CD4-positive, alpha-beta T cell (primary cell): ENCODE data around the gene SUN3. TPM values are rescaled to one million over a fixed set of nuclear protein-coding genes. Genes with fewer than 3 reads are reported as not detected.

Experiments used
- ATAC-seq: fragments of 200-7000 bp; cut with Tn5 transposase; one replicate; pipeline ENCODE4 v1.10.0; 2022; ENCODE audit warnings: mild to moderate bottlenecking; ENCODE audit not compliant: poor library complexity
- CTCF ChIA-PET: fragments of 350-600 bp; sonication (Branson Sonifier 250); formaldehyde crosslinking; loops from one replicate; lab custom pipeline; 2021; ENCODE audit warnings: antibody characterized with exemption, inconsistent platforms; lab: Charles Lee
- POLR2A ChIA-PET: fragments of 350-600 bp; sonication (Branson Sonifier 250); formaldehyde crosslinking; loops from one replicate; lab custom pipeline; 2021; ENCODE audit warnings: antibody characterized with exemption, inconsistent platforms; lab: Charles Lee
- DNase-seq, 14 experiments: peaks; one replicate each; pipeline ENCODE4 v3.0.0-alpha.2; 2013 to 2020; ENCODE audit warnings: mixed read lengths in 2 of 14
- H3K27ac ChIP-seq, 2 donors: one replicate each; pipeline versions ENCODE4 v1.5.1 to v1.7.0; 2013; ENCODE audit warnings: low read length in 2 of 2, low read depth in 1 of 2, mild to moderate bottlenecking in 1 of 2
- H3K27me3 ChIP-seq, 2 experiments: 1 replicate in 1 of 2; 2 replicates in 1 of 2; pipeline versions ENCODE4 v1.6.1 to v1.7.0; 2013; ENCODE audit warnings: low read length in 2 of 2, control low read depth in 1 of 2, mild to moderate bottlenecking in 1 of 2, moderate library complexity in 1 of 2; ENCODE audit not compliant: insufficient read depth in 2 of 2, control insufficient read depth in 1 of 2
- H3K36me3 ChIP-seq: one replicate; pipeline ENCODE4 v1.6.1; 2013; ENCODE audit warnings: low read length, control low read depth; ENCODE audit not compliant: insufficient read depth
- H3K4me1 ChIP-seq: one replicate; pipeline ENCODE4 v1.6.1; 2013; ENCODE audit warnings: low read length, control low read depth; ENCODE audit not compliant: insufficient read depth
- H3K4me3 ChIP-seq: one replicate; pipeline ENCODE4 v1.5.1; 2013; ENCODE audit warnings: mild to moderate bottlenecking, low read length, moderate library complexity
- H3K9me3 ChIP-seq, 2 experiments: 1 replicate in 1 of 2; 2 replicates in 1 of 2; pipeline versions ENCODE4 v1.6.1 to v1.7.0; 2013; ENCODE audit warnings: low read length in 2 of 2, mild to moderate bottlenecking in 2 of 2, control low read depth in 1 of 2, moderate library complexity in 1 of 2; ENCODE audit not compliant: control insufficient read depth in 1 of 2, insufficient read depth in 1 of 2
- H3K27ac Mint-ChIP-seq: one replicate; pipeline ENCODE4 v1.8.0; 2020; ENCODE audit warnings: mixed read lengths
- H3K27me3 Mint-ChIP-seq: one replicate; pipeline ENCODE4 v1.8.0; 2021; ENCODE audit warnings: mixed read lengths
- H3K36me3 Mint-ChIP-seq: one replicate; pipeline ENCODE4 v1.8.0; 2021; ENCODE audit warnings: low read depth, mixed read lengths
- H3K4me1 Mint-ChIP-seq: one replicate; pipeline ENCODE4 v1.8.0; 2021; ENCODE audit warnings: low read depth, mixed read lengths
- H3K4me3 Mint-ChIP-seq: one replicate; pipeline ENCODE4 v1.8.0; 2020; ENCODE audit warnings: mild to moderate bottlenecking, mixed read lengths
- H3K9me3 Mint-ChIP-seq: one replicate; pipeline ENCODE4 v1.8.0; 2020; ENCODE audit warnings: mixed read lengths
- intact Hi-C, 2 experiments: fragments of 100-400 bp; cut with DNase I in 1 of 2; cut with micrococcal nuclease in 1 of 2; formaldehyde crosslinking; loops; one replicate each; pipeline versions ENCODE4 v1.15.1 to v1.9.0; 2023 to 2025; cut with DNase I, micrococcal nuclease
- polyA plus RNA-seq, 2 donors: library from polyadenylated mRNA; unstranded; fragments of 120-200 nt; gene quantifications; one replicate each; pipeline ENCODE4 v1.2.1, GENCODE V29; 2013
- total RNA-seq, 174 experiments: library from RNA in 2 of 174; stranded (reverse) in 2 of 174; gene quantifications; one replicate each; pipeline ENCODE4 v1.2.3 and lab custom pipeline; 2021 to 2026
- TF ChIP-seq, protein P1 (sequence below): fragments of 200-600 bp; IDR thresholded peaks from one replicate; pipeline ENCODE4 v1.8.0; 2022; ENCODE audit warnings: antibody characterized with exemption, mild to moderate bottlenecking

SUN3 gene, protein sequence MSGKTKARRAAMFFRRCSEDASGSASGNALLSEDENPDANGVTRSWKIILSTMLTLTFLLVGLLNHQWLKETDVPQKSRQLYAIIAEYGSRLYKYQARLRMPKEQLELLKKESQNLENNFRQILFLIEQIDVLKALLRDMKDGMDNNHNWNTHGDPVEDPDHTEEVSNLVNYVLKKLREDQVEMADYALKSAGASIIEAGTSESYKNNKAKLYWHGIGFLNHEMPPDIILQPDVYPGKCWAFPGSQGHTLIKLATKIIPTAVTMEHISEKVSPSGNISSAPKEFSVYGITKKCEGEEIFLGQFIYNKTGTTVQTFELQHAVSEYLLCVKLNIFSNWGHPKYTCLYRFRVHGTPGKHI
- not detected for total RNA-seq
- 0.49 TPM for polyA plus RNA-seq (2013, experiment 1 of 2)
- polyA plus RNA-seq (2013, experiment 2 of 2), result 0.33 TPM
- 0 to 0.92 (median 0.14) reads per million in 172 experiments for total RNA-seq (lab: John Stamatoyannopoulos, UW)

DNA sequence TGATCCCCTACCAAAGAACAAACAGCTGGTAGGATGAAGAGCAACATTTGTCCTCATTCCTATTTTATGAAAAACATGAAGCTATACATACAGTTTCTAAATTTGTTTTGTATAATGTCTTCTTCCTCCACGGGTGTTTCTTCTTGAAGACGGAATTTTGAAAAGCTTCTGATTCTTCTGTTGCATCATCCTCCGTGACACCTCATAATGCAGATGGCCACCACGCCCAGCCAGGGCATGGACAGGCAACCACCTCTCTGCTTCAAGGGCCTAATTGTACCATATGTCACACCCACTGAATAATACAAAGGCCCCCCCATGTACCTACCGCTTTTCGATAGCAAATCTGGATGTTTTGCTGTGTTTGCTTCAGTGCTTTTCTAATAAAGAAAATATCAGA, at the start of gene SUN3:
Gene SUN3 (minus strand): TSS at position 170 of the 400 bp plus-strand sequence. CDS start 169 bp downstream, at position 1.
- intact Hi-C loops, result no loop called here
- TF ChIP-seq, protein P1, sequence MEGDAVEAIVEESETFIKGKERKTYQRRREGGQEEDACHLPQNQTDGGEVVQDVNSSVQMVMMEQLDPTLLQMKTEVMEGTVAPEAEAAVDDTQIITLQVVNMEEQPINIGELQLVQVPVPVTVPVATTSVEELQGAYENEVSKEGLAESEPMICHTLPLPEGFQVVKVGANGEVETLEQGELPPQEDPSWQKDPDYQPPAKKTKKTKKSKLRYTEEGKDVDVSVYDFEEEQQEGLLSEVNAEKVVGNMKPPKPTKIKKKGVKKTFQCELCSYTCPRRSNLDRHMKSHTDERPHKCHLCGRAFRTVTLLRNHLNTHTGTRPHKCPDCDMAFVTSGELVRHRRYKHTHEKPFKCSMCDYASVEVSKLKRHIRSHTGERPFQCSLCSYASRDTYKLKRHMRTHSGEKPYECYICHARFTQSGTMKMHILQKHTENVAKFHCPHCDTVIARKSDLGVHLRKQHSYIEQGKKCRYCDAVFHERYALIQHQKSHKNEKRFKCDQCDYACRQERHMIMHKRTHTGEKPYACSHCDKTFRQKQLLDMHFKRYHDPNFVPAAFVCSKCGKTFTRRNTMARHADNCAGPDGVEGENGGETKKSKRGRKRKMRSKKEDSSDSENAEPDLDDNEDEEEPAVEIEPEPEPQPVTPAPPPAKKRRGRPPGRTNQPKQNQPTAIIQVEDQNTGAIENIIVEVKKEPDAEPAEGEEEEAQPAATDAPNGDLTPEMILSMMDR, result no peak
- POLR2A ChIA-PET, result no interaction called here
- Mint-ChIP-seq H3K27ac (no peak within 1 kb of the TSS), H3K27me3 (peaks cover 70% of the 10 kb centered on the region), H3K4me1 (no peaks in the 10 kb centered on the region), H3K4me3 (no peak within 1 kb of the TSS), H3K36me3 (no peaks in the 10 kb centered on the region), H3K9me3 (peaks cover 2% of the 10 kb centered on the region)
- H3K36me3 ChIP-seq, result no peaks in the 10 kb centered on the region
- CTCF ChIA-PET, result no interaction called here
- ATAC-seq (no peak), DNase-seq (no peak)
- H3K27ac ChIP-seq, result no peak within 1 kb of the TSS
- H3K4me1 ChIP-seq, result no peaks in the 10 kb centered on the region
- peaks cover 0 to 11% of the 10 kb centered on the region in 2 experiments for H3K27me3 ChIP-seq
- H3K4me3 ChIP-seq, result no peak within 1 kb of the TSS
- no peaks in the 10 kb centered on the region for H3K9me3 ChIP-seq

DNA sequence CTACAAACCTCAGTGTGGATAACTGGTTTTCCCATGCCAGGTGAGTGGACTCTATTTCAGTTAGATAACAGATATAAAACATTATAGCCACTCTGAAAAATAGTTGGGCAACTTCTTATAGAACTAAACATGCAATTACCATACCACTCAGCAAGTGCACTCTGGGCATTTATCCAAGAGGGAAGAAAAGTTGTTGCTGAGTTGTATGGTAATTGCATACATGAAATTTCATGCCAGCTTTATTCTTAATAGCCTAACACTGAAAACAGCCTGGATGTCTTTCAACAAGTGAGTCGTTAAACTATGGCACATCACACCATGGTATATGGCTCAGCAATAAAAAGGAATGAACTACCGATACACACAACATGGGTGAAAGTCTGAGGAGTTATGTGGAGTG, 49.6 kb upstream of the SUN3 start:
- Mint-ChIP-seq H3K27me3 (no peaks in the 10 kb centered on the region), H3K4me1 (peaks cover 12% of the 10 kb centered on the region), H3K9me3 (no peaks in the 10 kb centered on the region), H3K27ac (no peak overlapping the region), H3K4me3 (no peak overlapping the region), H3K36me3 (no peaks in the 10 kb centered on the region)
- Histone ChIP-seq H3K27ac (no peak overlapping the region), H3K9me3 (no peaks in the 10 kb centered on the region), H3K4me3 (no peak overlapping the region), H3K36me3 (no peaks in the 10 kb centered on the region), H3K27me3 (no peaks in the 10 kb centered on the region), H3K4me1 (peaks cover 9% of the 10 kb centered on the region)
- DNase-seq (no peak), ATAC-seq (no peak)
- TF ChIP-seq, protein P1, result no peak
- CTCF ChIA-PET, result no interaction called here
- POLR2A ChIA-PET, result no interaction called here
- intact Hi-C loops, result no loop called here

DNA sequence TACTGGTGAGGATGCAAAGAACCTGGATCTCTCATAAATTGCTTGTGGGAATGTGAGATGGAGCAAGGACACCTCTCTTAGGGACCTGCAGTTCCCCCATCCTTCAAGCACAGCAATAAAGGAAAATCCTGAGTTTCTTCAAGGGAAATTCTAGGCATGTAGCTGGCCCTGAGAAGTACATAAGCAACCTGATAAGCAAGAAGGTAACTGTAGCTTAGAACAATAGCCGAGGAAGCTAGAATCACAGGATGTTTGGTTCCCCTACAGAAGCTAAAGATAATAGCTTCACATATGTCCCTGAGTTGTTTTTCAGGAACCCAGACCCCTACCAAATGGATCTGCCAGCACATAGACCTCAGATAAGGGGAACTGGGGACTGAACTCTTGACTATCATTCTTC, 48.5 kb upstream of the SUN3 start:
- no peak overlapping the region for H3K27ac Mint-ChIP-seq
- Histone ChIP-seq H3K9me3 (no peaks in the 10 kb centered on the region), H3K4me3 (no peak overlapping the region), H3K36me3 (no peaks in the 10 kb centered on the region), H3K27ac (no peak overlapping the region), H3K27me3 (no peaks in the 10 kb centered on the region), H3K4me1 (no peaks in the 10 kb centered on the region)
- no peak overlapping the region for H3K4me3 Mint-ChIP-seq
- H3K9me3 Mint-ChIP-seq, result no peaks in the 10 kb centered on the region
- TF ChIP-seq, protein P1, result no peak
- POLR2A ChIA-PET, result no interaction called here
- intact Hi-C loops, result no loop called here
- no peak for ATAC-seq
- no peak for DNase-seq
- H3K36me3 Mint-ChIP-seq, result no peaks in the 10 kb centered on the region
- CTCF ChIA-PET, result no interaction called here
- no peaks in the 10 kb centered on the region for H3K27me3 Mint-ChIP-seq
- H3K4me1 Mint-ChIP-seq, result peaks cover 1% of the 10 kb centered on the region
